Bronchial epithelial cell (primary cell): Measurements from ENCODE around the gene CD151. TPM values are rescaled to one million over a fixed set of nuclear protein-coding genes. Genes with fewer than 3 reads are reported as not detected.

Experiments
- DNase-seq: peaks from one replicate; pipeline ENCODE4 v3.0.0-alpha.2; 2010; ENCODE audit warnings: low read depth
- FAIRE-seq: peaks from 2 replicates; lab custom pipeline; 2011; peaks lifted over from hg19 to GRCh38; lab: Jason Lieb, UNC
- H3K27me3 ChIP-seq: 2 replicates; pipeline ENCODE4 v1.5.1; 2011; ENCODE audit warnings: low read length; ENCODE audit not compliant: control insufficient read depth, insufficient read depth
- H3K36me3 ChIP-seq: 2 replicates; pipeline ENCODE4 v1.5.1; 2011; ENCODE audit warnings: low read length; ENCODE audit not compliant: control insufficient read depth, insufficient read depth
- H3K4me3 ChIP-seq: 2 replicates; pipeline ENCODE4 v1.5.1; 2011; ENCODE audit warnings: mild to moderate bottlenecking, low read depth, low read length, control low read depth
- CTCF ChIP-seq: IDR thresholded peaks from 2 replicates; pipeline ENCODE4 v1.5.1; 2011; ENCODE audit warnings: mild to moderate bottlenecking, moderate library complexity, low read length, control low read depth, inconsistent platforms; ENCODE audit not compliant: insufficient read depth, severe bottlenecking
- total RNA-seq: library from RNA; depleted of rRNA; stranded (reverse); fragments of >200 nt; gene quantifications from 2 replicates; pipeline ENCODE4 v1.2.1, GENCODE V29; 2014

CD151 gene
- total RNA-seq, 1 donor from 2014 or later = 324 TPM

DNA sequence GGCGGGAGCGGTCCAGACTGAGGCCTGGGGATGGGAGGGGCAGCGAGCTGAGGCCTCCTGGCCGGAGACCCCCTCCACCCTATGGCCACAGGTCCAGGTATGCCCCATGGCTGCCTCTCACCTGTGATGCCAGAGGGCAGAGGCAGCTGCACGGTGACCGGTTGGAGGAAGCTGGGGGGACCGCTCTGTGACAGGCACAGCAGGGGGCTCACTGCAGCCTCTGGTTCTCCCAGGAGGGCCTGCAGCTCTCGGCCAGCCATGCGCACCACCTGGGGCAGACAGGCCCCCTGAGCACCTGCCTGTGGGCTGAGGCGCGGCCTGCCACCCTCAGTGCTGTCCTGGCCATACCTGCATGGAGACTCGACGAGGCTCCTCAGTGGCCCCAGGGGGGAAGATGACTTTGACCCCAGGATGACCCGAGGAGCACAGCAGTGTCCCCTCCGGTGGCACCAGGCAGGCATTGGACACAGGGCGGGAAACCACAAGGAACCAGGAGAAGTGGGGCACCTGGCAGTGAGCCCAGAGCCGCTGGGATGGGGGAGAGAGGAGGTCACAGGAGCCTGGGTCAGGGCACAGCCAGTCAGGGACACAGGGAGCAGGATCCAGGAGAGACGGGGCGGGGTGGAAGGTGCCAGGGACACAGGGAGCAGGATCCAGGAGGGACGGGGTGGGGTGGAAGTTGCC, 31.5 kb upstream of the CD151 start:
- H3K4me3 ChIP-seq = no peak overlapping the region
- H3K27me3 ChIP-seq = no peaks in the 10 kb centered on the region
- peaks cover 24% of the 10 kb centered on the region for H3K36me3 ChIP-seq
- no peak for DNase-seq
- FAIRE-seq = no peak
- no peak for TF ChIP-seq CTCF

DNA sequence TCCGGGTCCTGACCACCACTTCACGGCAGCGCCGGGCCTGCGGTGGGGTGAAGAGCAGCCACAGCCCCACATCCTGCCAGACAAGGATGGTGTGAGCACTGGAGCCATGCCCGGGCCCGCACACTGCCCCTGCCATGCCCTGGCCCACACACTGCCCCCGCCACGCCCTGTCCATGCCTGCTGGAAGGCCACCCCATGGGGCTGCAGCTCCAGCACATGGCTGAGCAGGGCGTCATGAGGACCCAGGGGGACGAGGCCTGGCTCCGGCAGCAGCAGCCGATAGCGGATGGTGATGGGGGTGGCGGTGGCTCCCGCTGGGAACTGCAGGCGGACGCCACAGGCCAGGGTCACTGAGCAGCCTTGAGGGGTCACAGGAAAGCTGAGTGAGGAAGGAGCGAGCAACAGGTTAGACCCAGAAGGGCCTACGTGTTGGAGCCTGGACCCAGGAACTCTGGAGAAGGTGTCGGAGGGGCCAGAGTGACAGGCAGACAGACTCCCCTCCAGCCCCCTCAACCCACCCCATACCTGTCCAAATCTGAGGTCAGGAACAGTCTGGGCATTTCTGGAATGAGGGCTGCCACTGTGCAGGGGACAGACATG, 30.6 kb upstream of the CD151 start:
- Histone ChIP-seq H3K36me3 (peaks cover 24% of the 10 kb centered on the region), H3K4me3 (no peak overlapping the region), H3K27me3 (no peaks in the 10 kb centered on the region)
- TF ChIP-seq CTCF = no peak
- DNase-seq = no peak
- FAIRE-seq = no peak

DNA sequence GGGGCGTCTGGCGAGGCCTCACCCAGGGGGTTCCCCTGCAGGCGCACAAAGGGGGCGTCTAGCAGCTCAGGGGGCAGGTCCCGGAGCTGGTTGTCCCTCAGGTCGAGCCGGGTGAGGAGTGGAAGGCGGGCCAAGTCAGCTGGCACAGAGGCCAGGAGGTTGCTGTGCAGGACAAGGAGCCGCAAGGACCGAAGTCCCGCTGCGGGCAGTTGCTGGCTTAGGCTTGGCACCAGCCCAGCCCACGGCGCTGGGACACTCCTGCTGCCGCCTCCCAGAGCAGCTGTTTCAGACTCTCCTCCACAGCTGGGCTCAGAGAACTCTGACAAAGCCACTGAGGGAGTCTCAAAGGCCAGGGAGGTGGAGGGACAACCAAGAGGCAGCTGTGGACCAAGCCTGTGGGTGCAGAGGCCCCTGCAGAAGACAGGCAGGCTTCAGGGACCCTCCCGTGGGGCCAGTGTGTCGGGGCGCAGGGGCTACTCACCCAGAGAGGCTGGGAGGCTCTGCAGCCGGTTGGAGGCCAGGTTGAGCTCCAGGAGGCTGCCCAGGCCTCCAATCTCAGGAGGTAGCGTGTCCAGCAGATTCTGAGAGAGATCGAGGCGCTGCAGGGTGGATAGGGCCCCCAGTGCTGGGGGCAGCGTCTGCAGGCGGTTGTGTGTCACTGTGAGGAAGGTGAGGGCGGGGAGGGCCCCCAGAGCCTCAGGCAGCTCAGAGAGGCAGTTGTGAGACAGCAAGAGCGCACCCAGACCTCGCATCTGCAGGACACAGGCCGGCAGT, 29.9 kb upstream of the CD151 start:
- H3K36me3 ChIP-seq = peaks cover 24% of the 10 kb centered on the region
- H3K4me3 ChIP-seq = no peak overlapping the region
- DNase-seq (no peak), FAIRE-seq (no peak)
- no peaks in the 10 kb centered on the region for H3K27me3 ChIP-seq
- no peak for TF ChIP-seq CTCF

- DNase-seq = no peak
- Histone ChIP-seq H3K4me3 (no peak overlapping the region), H3K27me3 (no peaks in the 10 kb centered on the region), H3K36me3 (peaks cover 24% of the 10 kb centered on the region)
- TF ChIP-seq CTCF = no peak
- no peak for FAIRE-seq
These were observed 29.3 kb upstream of the CD151 start for GRCh38 chr11:803467-803742.

DNA sequence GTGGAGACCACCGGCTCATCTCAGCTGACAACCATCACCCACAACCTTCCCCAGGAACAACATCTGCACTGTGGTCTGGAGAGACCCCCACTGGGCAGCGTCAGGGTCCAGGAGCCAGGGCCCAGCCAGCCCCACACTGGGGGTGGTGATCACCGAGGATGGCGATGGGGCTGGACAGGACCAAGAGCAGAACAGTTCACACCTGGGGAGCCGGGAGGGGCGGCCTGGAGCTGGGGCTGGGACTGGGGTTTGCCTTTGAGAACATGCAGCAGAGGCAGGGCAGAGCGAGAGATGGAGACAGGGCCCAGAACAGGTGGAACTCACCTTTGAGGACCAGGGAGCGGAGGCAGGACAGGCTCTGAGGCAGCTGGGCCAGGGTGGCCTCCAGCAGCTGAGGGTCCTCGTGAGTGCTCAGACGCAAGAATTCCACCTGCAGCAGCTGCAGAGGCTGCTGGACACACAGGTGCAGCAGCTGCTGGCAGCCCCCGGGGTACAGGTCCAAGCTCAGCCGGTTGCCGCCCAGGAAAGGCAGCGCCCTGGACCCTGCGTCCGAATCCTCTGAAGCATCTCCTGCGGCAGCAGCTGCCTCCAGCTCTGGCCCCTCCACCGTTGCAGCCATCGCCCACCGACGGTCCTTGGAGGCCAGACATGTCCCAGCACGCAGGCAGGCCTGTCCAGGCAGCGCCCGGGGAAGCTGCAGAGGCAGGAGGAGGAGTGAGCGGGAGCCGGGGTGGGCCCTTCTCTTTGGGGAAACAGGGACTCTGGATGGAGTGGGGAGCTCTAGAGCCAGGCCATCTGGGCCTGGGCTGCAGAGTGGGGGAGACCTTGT, 28.8 kb upstream of the CD151 start:
- Histone ChIP-seq H3K4me3 (peak overlapping the region; percentile 58), H3K36me3 (peaks cover 24% of the 10 kb centered on the region), H3K27me3 (no peaks in the 10 kb centered on the region)
- FAIRE-seq (no peak), DNase-seq (peak; percentile 65)
- no peak for TF ChIP-seq CTCF
